DMS53 (cell line): ENCODE data around the gene MRO.
"Not testable (repeated sequence)": the region's sequence is repeated elsewhere in the genome, so short reads cannot be mapped to it uniquely, and the experiment has no call there.

ENCODE experiments used
- DNase-seq: peaks from one replicate; lab custom pipeline; 2025; lab: John Stamatoyannopoulos, UW

Gene MRO

GRCh38 chr18:50819728-50820378, at the start of gene MRO:
TSS of gene MRO (minus strand) at chr18:50820016. CDS start at chr18:50809400, 10,616 bp downstream.
- peak; percentile 94 for DNase-seq

DNA sequence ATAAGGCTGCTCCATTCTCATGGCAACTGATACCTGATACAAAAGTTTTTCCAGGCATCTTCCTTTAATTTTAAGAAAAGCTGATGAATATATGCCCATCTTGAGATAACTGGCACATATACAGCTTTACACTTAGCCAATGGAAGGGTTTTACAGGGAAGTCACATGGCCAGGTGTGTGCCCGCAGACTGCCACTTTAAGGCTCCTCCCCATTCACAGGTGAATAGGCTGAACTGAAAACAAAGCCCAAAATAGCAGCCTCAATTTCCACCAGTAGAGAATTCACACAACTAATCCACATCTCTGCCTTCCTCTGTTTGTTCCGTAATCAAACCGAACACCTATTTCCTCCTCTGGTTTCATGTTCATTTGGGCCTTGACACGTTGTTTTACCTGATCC, 49.3 kb upstream of the MRO start:
- DNase-seq: peak; percentile 39

- DNase-seq: peak; percentile 66
Measured at GRCh38 chr18:50866765-50867164, 46.9 kb upstream of the MRO start.

GRCh38 chr18:50863840-50864375, 44.1 kb upstream of the MRO start:
- DNase-seq: no peak

DNA sequence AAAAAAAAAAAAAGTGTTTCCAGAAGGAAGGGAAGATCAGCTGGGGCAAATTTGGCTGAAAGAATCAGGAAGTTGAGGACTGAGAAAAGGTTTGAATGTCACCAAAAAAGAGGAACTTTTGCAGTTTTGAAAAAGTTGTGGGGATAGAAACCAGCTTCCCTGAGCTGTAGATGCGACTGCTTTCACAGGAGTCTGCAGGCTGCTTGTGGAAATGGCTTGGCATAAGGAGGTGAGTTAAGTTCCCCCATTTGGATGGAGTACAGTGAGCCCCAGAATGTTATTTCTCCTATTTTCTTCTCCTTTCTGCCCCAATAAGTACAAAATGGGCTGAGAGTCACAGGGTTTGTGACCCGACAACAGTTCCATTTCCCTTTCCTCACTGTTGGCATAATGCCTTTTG, 42.6 kb upstream of the MRO start:
- no peak for DNase-seq

DNA sequence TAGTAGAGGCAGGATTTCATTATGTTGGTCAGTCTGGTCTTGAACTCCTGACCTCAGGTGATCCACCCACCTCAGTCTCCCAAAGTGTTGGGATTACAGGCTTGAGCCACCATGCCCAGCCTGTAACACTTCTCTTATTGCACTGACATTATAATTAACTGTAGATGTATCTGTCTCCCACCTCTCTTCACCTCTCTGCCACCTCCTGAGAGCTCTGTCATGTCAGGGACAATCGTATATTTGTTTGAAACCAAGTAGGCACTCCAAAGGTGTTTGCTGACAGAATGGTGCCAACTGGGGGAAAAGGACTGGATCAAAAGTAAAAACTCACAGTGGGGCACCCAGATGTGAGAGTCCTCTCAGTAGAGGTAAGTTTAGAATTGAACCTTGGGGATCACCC, 41.8 kb upstream of the MRO start:
- DNase-seq: no peak

DNA sequence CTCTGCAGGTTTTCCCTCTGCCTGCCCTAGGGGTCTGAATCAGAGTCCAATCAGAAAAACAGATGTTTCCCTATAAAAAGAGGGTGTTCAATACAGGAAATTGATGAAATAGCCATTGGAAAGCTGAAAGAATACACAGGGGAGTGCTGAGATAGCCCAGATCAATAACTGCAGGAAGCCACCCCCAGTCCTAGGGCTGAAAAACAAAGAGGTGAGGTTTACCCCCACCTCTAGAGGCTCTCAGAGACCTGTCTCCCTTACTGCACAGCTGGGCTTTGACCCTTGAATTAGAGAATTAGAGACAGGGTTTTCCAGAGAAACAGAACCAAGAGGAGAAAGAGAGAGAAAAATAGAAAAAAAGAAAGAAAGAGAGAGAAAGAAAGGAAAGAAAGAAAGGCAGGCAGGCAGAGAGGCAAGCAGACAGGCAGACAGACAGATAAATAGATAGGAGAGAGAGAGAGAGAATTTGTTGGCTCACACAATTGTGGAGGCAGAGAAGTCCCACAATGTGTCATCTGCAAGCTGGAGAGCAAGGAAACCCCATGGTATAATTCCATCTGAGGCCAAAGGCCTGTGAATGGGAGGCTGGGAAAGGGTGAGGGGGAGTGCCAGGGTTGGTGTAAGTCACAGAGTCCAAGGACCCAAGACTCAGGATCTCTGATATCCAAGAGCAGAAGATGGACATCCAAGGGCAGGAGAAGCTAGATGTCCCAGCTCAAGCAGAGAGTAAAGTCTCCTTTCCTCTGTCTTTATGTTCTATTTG, 40.2 kb upstream of the MRO start:
- no peak for DNase-seq

DNA sequence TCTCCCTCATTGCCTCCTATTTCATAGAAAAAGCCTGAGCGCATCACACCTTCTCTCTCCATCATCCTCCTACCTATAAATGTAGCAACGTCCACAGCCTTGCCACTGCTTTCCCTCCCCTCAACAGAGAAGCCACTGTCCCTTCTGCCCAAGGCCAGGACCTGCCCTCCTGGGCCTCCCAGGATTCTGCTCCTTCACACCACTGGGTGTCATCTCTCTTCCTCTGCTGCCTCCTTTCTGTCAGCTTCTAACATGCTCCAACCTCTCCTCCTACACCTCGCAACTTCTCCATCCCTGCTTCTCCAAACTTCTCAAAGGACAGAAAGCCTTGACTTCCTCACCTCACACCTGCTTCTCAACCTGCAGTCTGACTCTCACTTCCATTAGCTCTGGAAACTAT, 37.9 kb upstream of the MRO start:
- DNase-seq: peak; percentile 38

DNA sequence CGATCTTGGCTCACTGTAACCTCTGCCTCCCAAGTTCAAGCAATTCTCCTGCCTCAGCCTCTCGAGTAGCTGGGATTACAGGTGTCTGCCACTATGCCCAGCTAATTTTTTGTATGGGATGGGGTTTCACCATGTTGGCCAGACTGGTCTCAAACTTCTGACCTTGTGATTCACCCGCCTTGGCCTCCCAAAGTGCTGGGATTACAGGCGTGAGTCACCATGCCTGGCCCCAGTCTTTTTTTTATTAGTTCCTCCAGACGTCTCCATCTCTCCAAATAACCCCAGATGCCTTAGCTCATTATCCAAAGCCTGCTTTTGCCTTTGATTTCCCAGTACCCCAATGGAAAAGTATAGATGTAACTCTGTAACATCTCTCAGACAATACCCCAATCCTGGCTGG, 37.4 kb upstream of the MRO start:
- DNase-seq: not testable (repeated sequence)

DNA sequence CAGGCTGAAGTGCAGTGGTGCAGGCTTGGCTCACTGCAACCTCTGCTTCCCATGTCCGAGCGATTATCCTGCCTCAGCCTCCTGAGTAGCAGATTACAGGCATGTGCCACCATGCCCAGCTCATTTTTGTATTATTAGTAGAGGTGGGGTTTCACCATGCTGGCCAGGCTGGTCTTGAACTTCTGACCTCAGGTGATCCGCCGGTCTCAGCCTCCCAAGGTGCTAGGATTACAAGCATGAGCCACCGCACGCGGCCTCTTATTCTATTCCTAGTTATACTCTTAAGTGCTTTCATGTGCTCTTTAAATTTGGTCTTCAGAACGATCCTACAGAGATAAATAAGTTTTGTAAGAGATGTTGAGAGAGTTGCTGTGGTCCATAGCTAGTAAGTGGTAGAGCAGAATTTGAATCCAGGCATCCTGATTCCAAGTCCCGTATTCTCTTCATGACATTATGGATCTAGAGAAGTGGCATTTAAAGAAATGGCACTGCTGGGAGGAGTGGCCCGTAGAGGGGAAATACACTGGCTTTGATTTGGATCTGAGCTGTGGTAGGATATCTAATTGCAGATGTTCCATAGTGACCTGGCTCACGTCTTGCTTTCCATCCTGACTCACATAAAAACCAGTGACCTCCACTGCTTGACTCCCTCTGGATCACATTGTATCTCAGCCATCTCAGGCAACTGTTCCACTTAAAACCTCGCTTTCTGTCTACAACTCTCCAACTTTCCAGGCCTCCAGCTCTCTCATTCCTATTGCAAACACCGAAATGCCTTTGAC, 36.4 kb upstream of the MRO start:
- no peak for DNase-seq

DNA sequence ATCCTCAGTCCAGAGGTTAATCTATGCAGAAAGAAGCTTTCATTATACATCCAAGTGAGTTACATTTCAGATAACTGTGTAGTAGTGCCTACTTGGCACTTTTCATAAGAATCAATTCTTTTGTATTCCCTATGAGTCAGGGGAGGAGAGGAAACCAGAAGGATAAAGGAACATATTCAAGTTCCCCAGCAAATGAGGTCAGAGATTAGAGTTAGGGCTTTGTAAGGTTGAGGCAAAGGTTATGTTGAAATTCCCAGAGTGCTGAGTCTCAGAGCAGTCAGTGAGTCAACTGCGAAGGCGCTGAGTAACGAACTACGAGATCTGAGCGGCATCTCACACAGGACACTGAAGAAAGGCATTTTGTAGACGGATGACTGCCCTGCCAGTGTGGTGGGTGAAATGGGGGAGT, 34.1 kb upstream of the MRO start:
- DNase-seq: no peak

GRCh38 chr18:50850307-50851065, 30.7 kb upstream of the MRO start:
- DNase-seq: no peak

DNA sequence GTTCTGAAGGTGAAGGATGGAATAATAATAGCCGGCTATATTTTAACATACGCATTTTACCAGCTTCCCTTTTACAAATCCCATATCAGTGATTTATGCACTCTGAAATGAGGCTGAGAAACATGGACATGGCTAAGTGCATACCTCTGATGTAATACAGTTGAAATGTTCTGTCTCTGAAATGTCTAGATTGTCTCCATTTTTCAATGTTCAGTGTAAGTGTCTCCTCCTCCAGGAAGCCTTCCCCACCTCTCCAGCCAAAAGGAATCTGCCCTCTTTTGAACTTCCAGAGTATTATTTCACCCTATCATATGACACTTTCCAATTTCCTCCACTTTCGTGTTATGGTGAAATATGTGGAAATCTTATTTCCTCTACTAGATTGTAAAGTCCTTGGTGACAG, 29.6 kb upstream of the MRO start:
- no peak for DNase-seq

- no peak for DNase-seq
Measured at GRCh38 chr18:50848991-50849390, 29.2 kb upstream of the MRO start.

DNA sequence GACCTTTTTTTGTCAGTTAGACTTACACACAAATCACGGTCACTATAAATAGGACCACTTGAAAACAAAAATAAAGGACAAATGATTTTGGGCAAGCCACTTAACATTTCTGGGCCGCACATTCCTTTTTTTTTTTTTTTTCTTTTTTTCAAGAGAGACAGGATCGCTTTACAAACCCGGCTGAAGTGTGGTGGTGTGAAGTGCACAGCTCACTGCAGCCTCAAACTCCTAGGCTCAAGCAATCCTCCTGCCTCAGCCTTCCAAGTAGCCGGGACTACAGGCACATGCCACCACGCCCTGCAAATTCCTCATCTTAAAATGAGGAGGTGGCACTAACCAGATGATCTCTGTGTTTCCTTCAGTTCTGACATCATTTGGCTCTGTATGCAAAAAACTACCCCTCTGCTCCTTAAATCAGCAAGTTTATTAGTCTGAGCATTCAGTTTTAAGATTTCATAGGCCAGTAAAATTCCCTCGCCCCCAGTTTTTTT, 28.3 kb upstream of the MRO start:
- DNase-seq: no peak

- DNase-seq: no peak
Measured at GRCh38 chr18:50847192-50847591, 27.4 kb upstream of the MRO start.

GRCh38 chr18:50844960-50845359, 25.1 kb upstream of the MRO start:
- no peak for DNase-seq

DNA sequence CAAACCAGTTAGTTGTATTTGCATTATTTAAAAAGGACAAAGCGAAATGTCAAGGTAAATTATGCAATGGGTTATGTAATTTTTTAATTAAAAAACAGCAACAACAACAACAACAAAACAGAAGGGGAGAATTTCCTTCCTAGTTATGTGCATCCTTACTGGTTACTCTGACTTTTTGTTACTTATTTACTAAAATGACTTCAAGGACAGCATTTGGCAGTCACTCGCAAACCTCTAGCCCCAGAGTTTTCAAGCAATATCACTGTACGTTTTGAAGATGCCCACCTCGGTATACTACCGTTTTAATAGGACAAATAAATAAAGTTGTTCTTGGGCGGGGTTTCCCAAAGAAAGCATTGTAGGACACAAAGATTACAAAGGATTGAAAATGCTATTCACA, 24.7 kb upstream of the MRO start:
- no peak for DNase-seq

GRCh38 chr18:50842846-50843245, 23.0 kb upstream of the MRO start:
- DNase-seq: no peak

DNA sequence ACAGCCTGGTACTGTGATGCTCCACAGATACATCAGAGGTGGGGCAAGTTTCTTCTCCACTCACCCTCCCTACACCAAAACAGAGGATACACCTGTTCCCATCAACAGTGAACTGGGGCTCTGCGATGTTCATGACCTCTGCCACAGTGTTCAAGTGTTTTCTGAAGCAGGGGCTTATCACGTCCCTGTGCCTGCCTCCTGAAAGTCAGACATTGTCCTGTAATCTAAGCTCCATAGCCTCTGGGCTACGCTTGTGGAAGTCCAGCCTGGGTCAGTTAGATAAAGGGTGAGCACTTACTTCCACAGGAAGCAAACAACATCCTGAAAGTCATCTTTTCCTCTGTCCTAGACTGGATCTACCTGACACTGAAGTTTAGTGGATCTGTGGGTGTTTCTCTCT, 20.2 kb upstream of the MRO start:
- no peak for DNase-seq

GRCh38 chr18:50839341-50839740, 19.5 kb upstream of the MRO start:
- no peak for DNase-seq

GRCh38 chr18:50836521-50836957, 16.7 kb upstream of the MRO start:
- peak; percentile 98 for DNase-seq
